H54 (cell line): ENCODE measurements around the gene HORMAD2.
"Not testable (repeated sequence)": the region's sequence is repeated elsewhere in the genome, so short reads cannot be mapped to it uniquely, and the experiment has no call there.

ENCODE experiments used
- DNase-seq: peaks from one replicate; pipeline ENCODE4 v3.0.0; 2011; ENCODE audit warnings: low spot score, mixed read lengths; ENCODE audit not compliant: insufficient read length
- FAIRE-seq: peaks from 3 replicates; lab custom pipeline; 2011; peaks lifted over from hg19 to GRCh38; lab: Jason Lieb, UNC
- POLR2A ChIP-seq: IDR thresholded peaks from 2 replicates; pipeline ENCODE4 v1.6.1; 2011; ENCODE audit warnings: low read depth, mild to moderate bottlenecking, low read length

Gene HORMAD2

GRCh38 chr22:30045901-30046715 is 34.2 kb upstream of the HORMAD2 start:
- DNase-seq (no peak), FAIRE-seq (no peak)
- TF ChIP-seq POLR2A, result no peak

- no peak for TF ChIP-seq POLR2A
- FAIRE-seq (no peak), DNase-seq (no peak)
These were observed 33.4 kb upstream of the HORMAD2 start for GRCh38 chr22:30046716-30047363.

DNA sequence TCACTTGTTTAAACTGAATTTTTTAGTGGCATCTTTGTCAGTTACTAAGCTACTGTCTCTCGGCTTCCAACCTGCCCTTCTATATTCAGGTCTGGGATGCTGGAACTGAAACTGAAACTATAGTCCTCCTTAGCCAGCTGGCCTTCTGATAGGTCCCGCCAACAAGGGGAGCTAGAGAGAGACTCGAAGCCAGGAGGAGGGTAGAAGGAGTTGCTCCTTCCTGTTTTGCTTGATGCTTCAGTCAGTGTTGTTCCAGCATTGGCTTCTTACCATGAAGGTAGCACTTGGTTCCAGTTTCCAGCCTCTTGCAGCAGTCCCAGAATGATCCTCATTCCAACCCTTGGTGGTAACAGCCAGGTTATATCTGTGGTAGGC is 32.9 kb upstream of the HORMAD2 start:
- DNase-seq (no peak), FAIRE-seq (no peak)
- TF ChIP-seq POLR2A, result no peak

- DNase-seq (no peak), FAIRE-seq (no peak)
- TF ChIP-seq POLR2A, result no peak
These were observed 31.6 kb upstream of the HORMAD2 start for GRCh38 chr22:30048681-30049080.

DNA sequence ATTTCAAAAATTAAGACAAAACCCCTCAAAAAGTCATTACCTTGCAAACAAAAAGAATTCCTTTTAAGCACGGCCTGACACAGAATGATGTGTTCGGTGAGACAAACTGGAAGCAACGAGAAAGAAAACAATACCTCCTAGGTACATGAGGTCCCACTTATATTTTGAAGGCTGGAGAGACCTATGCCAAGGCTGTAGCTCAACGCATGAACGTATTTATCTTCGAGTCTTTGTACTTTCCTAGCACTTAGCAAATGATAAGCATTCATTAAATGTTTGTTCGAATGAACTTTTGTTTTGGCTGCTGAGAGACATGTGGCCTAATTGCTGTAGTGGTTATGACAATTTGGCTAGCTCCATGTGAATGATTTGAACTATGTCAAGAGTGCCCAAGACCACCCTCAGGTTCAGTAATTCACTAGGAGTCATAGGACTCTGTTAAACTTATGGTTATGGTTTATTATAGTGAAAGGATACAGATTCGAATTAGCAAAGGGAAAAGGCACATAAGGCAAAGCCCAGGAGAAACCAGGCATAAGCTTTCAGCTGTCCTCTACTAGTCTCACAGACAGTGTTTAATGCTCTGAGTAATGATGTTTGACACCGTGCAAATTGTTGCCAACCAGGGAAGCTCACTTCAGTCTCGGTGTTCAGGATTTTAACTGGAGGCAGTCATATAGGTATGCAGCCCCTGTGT is 26.0 kb upstream of the HORMAD2 start:
- TF ChIP-seq POLR2A, result no peak

GRCh38 chr22:30054764-30055069 is 25.5 kb upstream of the HORMAD2 start:
- FAIRE-seq, result no peak

More for the DNA sequence above, 26.0 kb upstream of the HORMAD2 start:
- no peak for DNase-seq
- FAIRE-seq, result no peak

GRCh38 chr22:30056015-30056414 is 24.2 kb upstream of the HORMAD2 start:
- no peak for TF ChIP-seq POLR2A
- no peak for FAIRE-seq

More at GRCh38 chr22:30054764-30055069, 25.5 kb upstream of the HORMAD2 start:
- DNase-seq, result no peak
- TF ChIP-seq POLR2A, result no peak

DNA sequence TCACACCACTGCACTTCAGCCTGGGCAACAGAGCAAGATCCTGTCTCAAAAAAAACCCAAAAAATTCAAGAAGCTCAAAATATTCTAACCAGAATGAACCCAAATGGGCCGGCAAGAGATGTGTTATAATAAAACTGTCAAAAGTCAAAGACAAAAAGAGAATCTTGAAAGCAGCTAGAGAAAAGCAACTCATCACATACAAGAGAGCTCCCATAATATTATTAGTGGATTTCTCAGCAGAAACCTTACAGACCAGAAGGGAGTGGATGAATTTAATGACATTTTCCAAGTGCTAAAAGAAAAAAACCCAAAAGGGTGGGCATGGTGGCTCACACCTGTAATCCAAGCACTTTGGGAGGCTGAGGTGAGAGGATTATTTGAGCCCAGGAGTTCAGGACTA is 22.9 kb upstream of the HORMAD2 start:
- TF ChIP-seq POLR2A, result no peak
- FAIRE-seq, result no peak
- DNase-seq, result no peak

More at GRCh38 chr22:30056015-30056414, 24.2 kb upstream of the HORMAD2 start:
- DNase-seq, result no peak

DNA sequence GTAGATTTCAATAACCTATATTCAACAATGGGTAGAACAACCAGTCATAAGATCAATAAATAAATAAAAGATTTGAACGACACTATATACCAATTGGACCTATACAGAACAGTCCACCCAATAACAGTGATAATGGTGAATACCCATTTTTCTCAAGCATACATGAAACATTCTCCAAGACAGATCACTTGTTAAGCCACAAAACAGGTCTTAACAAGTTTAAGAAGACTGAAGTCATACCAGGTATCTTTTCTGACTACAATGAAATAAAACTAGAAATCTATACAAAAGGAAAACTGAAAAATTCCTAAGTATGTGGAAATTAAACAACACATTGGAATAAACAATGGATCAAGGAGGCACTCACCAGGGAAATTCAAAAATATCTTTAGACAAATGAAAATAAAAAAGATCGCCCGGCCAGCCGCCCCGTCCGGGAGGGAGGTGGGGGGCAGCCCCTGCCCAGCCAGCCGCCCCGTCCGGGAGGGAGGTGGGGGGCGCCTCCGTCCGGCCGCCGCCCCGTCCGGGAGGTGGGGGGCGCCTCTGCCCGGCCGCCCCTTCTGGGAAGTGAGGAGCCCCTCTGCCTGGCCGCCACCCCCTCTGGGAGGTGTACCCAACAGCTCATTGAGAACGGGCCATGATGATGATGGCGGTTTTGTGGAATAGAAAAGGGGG is 20.8 kb upstream of the HORMAD2 start:
- FAIRE-seq, result not testable (repeated sequence)

DNA sequence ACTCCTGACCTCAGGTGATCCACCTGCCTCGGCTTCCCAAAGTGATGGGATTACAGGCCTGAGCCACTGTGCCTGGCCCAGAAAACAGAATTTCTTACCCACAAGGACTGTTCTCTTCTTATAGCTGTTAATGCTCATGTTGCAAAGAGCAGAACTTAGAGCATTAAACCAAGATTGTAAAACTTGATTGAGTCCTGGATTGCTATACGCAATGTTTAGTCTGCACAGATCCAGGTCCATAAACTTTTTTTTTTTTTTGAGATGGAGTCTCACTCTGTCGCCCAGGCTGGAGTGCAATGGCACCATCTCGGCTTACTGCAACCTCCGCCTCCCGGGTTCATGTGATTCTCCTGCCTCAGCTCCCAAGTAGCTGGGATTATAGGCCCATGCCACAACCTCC is 19.2 kb upstream of the HORMAD2 start:
- not testable (repeated sequence) for DNase-seq, FAIRE-seq

More for the DNA sequence above, 20.8 kb upstream of the HORMAD2 start:
- not testable (repeated sequence) for DNase-seq

GRCh38 chr22:30062259-30062658 is 18.0 kb upstream of the HORMAD2 start:
- FAIRE-seq (no peak), DNase-seq (no peak)
- no peak for TF ChIP-seq POLR2A

- FAIRE-seq, result no peak
- no peak for TF ChIP-seq POLR2A
- DNase-seq, result no peak
These were observed 17.3 kb upstream of the HORMAD2 start for GRCh38 chr22:30062950-30063349.

GRCh38 chr22:30064172-30064571 is 16.1 kb upstream of the HORMAD2 start:
- no peak for TF ChIP-seq POLR2A
- FAIRE-seq, result no peak
- no peak for DNase-seq

DNA sequence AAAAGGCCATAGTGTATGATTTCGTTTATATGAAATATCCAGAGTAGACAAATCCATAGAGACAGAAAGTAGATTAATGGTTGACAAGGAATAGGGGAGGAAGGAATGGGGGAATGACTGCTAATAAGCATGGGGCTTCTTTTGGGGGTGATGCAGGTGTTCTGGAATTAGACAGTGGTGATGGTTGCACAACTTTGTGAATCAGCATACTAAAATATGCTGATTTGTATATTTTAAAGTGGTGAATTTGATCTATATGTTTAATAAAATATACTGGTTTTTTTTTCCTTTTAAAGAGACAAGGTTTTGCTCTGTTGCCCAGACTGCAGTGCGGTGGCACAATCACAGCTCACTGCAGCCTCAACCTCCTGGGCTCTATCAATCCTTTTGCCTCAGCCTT is 6.5 kb upstream of the HORMAD2 start:
- DNase-seq, result no peak
- no peak for TF ChIP-seq POLR2A
- FAIRE-seq, result no peak
